HG02938 (cell line): ENCODE results near the gene SP100.
"Not testable (repeated sequence)": the region's sequence is repeated elsewhere in the genome, so short reads cannot be mapped to it uniquely, and the experiment has no call there.

Experiments used
- ATAC-seq: cut with Tn5 transposase; IDR thresholded peaks from one replicate; pipeline ENCODE4 v1.9.1; 2021; ENCODE audit warnings: mild to moderate bottlenecking, moderate library complexity; ENCODE audit not compliant: unreplicated experiment

SP100 gene

DNA sequence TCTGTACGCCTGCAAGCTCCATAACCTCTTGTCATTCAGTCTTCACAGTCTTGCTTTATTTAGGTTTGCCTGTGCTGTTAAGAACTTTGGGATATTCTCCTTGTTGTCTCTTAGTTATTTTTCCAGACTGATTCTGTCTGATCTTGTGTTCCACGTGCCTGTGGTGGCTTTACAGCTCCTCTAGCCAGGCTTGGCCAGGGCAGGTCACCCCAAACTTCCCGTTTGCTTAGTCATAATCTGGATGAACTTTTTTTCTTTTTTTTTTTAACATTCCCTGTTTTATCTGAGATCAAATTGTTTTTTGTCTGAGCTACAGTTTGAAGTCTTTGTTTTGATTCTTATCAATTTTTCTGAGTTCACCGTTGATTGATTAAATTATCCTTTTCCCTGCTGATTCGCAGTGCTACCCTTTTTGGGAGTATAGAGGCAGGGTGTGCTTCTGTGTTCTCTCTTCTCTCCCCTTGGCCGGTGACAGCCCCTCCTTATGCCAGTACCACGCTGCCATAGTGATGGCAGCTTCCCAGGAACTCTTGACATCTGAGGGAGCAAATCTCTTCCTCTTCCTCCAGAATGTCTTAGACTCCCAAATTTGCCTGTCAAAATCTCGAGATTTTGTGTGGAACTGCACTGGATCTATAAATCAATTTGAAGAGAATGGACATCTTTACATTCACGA lies 2.5 kb downstream of the SP100 start:
- ATAC-seq = no peak

DNA sequence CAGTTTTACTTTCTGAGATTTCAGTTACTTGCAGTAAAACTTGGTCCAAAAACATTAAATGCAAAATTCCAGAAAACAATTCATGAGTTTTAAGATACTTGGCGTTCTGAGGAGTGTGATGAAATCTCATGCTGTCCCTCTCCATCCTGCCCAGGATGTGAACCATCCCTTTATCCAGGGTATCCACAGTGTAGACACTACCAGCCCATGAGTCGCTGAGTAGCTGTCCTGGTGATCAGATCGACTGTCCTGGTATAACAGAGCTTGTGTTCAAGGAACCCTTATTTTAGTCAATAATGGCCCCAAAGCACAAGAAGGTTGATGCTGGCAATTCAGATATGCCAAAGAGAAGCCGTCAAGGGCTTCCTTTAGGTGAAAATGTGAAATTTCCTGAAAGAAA lies 3.2 kb downstream of the SP100 start:
- ATAC-seq = no peak

DNA sequence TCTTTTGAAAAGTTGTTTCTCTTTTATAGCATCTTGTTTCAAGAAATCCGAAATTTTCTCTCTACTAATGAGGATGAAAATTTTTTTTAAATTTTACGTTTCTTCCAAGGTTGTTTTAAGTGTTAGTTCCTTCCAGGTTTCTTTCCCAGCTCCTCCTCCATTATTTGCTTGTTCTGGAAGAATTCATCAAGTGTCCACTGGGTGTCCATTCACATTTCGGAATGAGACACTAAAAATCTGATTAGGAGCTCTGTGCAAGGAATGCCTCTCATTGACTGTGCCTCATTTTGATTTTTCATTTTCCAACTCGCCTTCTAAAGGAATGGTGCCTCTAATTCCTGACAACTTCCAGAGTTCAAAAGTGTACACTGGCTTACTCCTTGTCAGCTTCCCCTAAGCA lies 6.1 kb downstream of the SP100 start:
- ATAC-seq = no peak

GRCh38 chr2:230423851-230424458 lies 8.0 kb downstream of the SP100 start:
- no peak for ATAC-seq

GRCh38 chr2:230425377-230425776 lies 9.4 kb downstream of the SP100 start:
- ATAC-seq = no peak

DNA sequence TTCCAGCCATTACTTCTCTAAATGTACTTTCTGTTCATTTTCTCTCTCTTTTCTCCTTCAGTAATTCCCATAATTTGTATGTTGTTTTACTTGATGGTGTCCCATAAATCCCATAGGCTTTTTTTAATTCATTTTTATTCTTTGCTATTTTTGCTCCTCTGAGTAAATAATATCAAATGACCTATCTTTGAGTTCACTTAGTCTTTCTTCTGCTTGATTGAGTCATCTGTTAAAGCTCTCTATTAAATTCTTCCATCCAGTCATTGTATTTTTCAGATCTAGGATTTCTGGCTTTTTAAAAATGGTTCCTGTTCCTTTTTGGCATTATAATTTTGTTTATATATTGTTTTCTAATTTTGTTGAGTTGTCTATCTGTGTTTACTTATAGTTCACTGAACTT lies 13.5 kb downstream of the SP100 start:
- ATAC-seq = no peak

GRCh38 chr2:230430957-230431910 lies 15.2 kb downstream of the SP100 start:
- no peak for ATAC-seq

DNA sequence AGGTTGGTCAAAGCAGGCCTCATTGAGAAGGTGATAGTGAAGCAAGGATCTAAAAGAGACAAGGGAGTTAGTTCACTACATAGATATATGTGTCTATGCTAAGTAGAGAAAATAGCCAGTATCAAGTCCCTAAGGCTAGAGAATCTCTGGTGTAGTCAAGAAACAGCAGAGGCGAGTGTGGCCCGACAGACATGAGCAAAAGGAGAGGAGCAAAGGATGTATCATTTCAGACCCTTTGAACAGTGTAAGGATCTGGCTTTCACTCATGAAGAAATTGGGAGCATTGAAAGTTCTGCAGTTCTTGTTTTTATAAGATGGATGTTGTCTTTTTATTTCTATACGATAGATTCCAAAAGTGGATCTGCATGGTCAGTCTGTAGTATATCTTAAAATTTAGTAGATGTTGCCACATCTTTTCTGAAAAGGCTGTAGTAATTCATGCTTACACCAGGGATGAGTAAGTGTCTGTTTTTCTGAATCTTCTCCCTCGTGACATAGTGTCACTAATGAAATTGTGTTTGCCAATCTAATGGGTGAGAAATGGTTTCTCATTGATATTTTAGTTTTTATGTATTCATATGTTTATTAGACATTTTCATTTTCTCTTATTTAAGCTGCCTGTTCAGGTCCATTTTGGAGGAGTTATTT lies 18.8 kb downstream of the SP100 start:
- ATAC-seq = no peak

DNA sequence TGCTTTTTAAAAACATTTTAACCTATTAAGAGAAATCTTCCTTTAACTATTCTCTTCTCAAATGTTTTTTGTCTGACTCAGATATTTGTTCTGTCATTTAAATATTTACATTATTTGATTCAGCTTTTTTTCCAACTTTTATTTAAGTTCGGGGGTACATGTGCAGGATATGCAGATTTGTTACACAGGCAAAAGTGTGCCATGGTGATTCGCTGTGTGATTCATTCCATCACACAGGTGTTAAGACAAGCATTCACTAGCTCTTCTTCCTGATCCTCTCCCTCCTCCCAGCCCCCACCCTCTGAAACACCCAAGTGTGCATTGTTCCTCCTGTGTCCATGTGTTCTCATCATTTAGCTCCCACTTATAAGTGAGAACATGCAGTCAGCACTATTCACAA lies 19.4 kb downstream of the SP100 start:
- ATAC-seq = no peak

GRCh38 chr2:230439121-230439520 lies 23.1 kb downstream of the SP100 start:
- ATAC-seq = not testable (repeated sequence)

- ATAC-seq = no peak
Measured at GRCh38 chr2:230439590-230439989, 23.6 kb downstream of the SP100 start.

DNA sequence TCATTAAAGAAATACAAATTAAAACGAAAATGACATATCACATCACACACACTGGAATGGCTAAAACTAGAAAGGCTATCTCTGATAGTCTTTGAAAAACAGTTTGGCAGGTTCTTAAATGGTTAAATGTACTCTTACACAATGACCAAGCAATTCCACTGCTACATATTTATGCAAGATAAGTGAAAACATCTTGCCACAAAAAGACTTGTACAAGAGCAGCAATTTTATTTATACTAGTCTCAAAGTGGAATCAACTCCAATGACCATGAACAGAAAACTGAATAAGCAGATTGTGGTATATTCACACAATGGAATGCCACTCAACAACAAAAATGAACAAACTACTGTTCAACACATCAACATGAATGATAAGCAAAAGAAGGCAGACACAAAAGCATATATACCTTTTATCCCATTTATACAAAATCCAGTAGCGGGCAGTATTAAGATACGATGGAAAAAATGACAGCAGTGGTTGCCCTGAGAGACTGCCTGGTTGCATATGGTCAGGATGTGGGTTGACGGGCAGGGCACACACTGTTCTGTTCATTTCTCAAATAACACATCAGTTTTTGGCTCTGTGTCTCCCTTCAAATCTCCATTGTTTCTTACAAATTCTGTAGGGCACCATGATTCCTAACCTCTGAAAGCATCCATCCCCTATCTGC lies 25.4 kb downstream of the SP100 start:
- ATAC-seq = no peak

- no peak for ATAC-seq
Measured at GRCh38 chr2:230443541-230443940, 27.5 kb downstream of the SP100 start.

DNA sequence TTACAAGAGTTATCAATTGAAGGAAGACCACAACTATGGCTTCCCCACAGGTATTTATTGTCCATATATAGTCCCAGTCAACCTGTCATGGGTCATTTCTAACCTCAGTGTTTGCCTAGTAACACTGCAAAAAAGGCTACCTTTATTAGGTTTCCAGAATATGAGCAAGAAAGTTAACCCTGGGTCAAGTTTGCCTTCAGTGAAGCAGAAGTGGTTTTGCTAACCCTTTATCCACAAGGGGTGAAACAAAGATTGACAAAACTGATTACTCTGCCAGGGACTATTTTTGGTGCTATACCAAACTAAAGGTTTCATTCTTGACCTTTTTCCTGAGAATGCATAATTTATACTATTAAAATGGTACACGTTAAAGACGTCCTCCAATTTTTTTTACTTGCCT lies 28.8 kb downstream of the SP100 start:
- ATAC-seq = peak; percentile 25

DNA sequence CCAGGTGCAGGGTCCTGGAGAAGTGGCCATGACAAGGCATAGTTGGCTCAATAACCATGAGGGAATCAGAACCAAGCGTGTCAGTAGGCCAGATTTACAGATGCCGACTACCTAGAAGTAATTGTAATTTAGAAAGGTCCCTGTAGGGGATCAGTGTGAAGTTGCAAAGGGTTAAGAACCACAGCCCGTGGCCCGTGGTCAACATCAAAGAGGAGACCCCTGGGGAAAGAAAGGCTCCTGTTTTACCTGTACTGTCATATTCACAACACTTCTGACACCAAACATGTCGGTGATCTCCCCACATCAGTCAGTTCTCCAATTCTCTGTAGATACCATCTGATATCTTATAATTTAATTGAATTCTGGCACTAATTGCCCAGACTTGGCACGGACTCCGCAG lies 31.0 kb downstream of the SP100 start:
- no peak for ATAC-seq

- peak; percentile 77 for ATAC-seq
Measured at GRCh38 chr2:230447455-230448451, 31.8 kb downstream of the SP100 start.

- ATAC-seq = no peak
Measured at GRCh38 chr2:230449901-230450467, 34.0 kb downstream of the SP100 start.

DNA sequence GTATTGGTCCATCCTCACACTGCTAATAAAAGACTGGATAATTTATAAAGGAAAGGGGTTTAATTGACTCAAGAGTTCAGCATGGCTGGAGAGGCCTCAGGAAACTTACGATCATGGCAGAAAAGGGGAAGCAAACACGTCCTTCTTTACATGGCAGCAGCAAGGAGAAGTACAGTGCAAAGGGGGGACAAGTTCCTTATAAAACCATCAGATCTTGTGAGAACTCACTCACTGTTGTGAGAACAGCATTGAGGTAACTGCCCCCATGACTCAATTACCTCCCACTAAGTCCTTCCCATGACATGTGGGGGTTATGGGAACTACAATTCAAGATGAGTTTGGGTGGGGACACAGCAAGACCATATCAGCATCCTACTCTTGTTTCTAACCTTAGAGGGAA lies 37.0 kb downstream of the SP100 start:
- no peak for ATAC-seq

DNA sequence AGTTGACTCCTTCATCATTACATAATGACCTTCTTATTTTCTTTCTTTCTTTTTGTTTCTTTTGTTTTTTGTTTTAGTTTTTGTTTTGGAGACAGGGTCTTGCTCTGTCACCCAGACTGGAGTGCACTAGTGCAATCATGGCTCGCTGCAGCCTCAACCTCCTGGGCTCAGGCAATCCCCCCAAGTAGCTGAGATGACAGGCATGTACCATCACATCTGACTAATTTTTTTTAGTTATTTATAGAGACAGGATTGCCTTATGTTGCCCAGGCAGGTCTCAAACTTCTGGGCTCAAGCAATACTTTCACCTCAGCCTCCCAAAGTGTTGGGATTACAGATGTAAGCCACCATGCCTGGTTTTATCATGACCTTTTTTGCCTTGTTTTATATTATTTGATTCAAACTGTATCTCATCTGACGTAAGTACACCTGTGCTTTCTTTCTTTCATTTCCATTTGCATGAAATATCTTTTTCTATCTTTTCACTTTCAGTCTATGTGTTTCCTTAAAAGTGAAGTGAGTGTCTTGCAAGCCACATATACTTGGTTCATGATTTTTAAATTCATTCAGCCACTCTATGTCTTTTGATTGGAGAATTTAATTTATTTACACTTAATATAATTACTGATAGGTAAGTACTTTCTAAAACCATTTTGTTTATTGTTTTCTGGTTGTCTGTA lies 39.1 kb downstream of the SP100 start:
- ATAC-seq = no peak
